OCI-LY3 (cell line): ENCODE data around the gene CAST.

Experiments
- EZH2phosphoT487 ChIP-seq: fragments of 200-600 bp; shearing (Covaris generic); IDR thresholded peaks from 2 replicates; pipeline ENCODE4 v1.6.1; 2018; ENCODE audit warnings: antibody characterized with exemption, mixed run types, low read depth
- TF ChIP-seq, protein P1 (sequence below): fragments of 200-600, 300-600 bp; sonication (generic); IDR thresholded peaks from 2 replicates; pipeline ENCODE4 v1.5.1; 2014; ENCODE audit warnings: antibody characterized with exemption, low read length, low read depth

DNA sequence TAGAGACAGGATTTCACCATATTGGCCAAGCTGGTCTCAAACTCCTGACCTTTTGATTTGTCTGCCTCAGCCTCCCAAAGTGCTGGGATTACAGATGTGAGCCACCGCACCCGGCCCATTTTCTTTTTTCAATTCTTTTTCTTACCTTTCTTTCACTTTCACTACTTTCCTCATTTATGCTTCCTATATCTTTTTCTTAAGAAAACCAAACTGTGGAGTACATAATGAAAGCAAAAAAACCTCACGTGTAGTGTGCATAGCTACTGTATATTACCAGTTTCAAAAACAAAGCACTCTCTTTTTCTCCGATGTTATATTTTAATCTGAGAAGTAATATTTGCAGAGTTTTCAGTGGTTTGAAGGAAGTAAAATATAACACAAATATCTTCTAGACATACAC, 8.0 kb upstream of the CAST start:
- TF ChIP-seq, protein P1, sequence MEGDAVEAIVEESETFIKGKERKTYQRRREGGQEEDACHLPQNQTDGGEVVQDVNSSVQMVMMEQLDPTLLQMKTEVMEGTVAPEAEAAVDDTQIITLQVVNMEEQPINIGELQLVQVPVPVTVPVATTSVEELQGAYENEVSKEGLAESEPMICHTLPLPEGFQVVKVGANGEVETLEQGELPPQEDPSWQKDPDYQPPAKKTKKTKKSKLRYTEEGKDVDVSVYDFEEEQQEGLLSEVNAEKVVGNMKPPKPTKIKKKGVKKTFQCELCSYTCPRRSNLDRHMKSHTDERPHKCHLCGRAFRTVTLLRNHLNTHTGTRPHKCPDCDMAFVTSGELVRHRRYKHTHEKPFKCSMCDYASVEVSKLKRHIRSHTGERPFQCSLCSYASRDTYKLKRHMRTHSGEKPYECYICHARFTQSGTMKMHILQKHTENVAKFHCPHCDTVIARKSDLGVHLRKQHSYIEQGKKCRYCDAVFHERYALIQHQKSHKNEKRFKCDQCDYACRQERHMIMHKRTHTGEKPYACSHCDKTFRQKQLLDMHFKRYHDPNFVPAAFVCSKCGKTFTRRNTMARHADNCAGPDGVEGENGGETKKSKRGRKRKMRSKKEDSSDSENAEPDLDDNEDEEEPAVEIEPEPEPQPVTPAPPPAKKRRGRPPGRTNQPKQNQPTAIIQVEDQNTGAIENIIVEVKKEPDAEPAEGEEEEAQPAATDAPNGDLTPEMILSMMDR, result no peak
- no peak for TF ChIP-seq EZH2phosphoT487
